GM19023 (cell line): ENCODE data around the gene FLAD1.
"Not testable (repeated sequence)": the region's sequence is repeated elsewhere in the genome, so short reads cannot be mapped to it uniquely, and the experiment has no call there.

ENCODE experiments used
- ATAC-seq: cut with Tn5 transposase; IDR thresholded peaks from one replicate; pipeline ENCODE4 v1.9.1; 2021; ENCODE audit warnings: mild to moderate bottlenecking, moderate library complexity; ENCODE audit not compliant: unreplicated experiment

The FLAD1 gene

GRCh38 chr1:154988058-154988954, 5.2 kb downstream of the FLAD1 start:
- no peak for ATAC-seq

DNA sequence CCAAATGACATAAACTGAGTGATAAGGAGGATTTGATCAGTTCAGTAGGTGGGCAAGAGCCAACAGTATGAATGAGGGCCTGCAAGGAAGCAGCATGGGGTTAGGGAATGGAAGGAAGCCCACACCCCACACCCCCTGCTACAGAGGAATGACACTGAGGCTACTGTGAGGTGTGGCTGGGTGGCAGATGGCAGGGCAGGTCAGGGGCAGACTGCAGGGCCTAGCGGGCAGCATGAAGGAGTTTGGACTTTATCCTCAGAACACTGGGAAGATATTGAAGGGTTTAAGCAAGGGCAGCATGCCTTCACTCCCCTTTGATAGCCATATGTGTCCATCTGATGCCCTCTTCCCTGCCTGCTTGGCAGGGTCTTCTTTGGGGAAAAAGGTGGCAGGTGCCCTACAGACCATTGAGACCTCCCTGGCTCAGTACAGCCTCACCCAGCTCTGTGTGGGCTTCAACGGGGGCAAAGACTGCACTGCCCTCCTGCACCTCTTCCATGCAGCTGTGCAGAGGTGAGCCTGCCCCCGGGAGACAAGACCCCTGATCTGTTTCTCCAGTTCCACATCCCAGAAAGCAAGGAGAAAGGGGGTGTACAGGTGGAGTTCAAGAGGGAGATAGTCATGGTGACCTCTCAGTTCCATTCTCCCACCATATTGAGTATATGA, 6.2 kb downstream of the FLAD1 start:
- no peak for ATAC-seq

DNA sequence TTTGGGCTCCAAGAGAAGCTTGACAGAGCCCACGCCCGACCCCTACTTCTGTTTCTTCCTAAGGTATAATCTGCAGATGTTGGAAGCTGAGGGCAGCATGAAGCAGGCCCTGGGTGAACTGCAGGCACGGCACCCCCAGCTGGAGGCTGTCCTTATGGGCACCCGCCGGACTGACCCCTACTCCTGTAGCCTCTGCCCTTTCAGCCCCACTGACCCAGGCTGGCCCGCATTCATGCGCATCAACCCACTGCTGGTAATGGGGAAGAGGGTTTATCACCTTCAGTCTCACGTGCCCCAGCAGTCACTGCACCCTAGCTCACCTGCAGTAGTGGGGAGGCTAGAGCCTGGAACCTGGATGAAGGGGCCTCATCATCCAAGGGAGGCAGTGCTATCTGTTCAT, 7.1 kb downstream of the FLAD1 start:
- no peak for ATAC-seq

GRCh38 chr1:154992721-154993571, 9.8 kb downstream of the FLAD1 start:
- ATAC-seq = no peak

DNA sequence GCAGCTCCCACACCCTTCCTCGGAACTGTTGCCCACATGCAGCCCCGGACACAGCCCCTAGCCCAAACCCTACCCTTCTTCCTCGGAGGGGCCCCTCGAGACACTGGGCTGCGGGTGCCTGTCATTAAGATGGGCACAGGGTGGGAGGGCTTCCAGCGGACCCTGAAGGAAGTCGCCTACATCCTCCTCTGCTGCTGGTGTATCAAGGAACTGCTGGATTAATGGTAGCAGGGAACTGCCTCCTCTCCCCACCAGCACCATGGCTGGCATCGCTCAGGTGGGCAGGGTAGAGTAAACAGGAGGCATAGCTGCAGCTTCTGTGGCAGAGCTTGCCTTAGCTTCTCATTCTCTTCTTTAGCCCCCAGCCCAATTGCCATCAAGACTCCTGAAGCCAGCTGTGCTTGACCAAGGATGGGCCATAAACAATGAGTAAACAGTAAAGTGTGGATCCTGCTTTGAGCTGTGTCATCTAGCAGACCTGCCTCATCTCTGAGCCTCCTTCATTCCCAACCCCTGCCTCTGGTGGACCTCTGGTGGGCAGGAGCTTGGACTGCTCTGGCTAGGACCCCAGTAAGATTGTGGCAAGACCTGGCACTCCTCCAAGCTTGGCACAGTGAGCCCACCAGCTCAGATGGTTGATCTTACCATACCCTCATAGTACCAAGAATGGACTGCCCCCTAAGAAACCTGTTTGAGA, 10.6 kb downstream of the FLAD1 start, which contains the start of gene LENEP:
Gene LENEP, plus strand, starts transcription at position 15 of the 697 bp plus-strand sequence. Its CDS starts 22 bp downstream, at position 37.
- ATAC-seq = no peak

DNA sequence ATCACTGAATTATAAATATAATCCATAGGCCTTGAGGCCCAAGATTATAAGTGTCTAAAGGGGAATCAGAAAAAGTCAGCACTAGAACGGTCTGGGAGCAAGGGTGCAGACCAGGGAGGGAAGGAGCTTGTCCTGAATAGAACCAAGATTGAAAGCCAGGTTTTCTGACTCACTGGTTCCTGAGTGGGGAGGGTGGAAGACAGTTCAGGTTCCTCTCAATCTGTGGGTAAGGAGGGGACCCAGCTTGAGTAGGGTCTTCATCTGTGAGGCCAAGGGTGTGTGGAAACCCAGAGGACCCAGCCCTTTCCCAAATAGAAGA, 11.1 kb downstream of the FLAD1 start:
- ATAC-seq = no peak

DNA sequence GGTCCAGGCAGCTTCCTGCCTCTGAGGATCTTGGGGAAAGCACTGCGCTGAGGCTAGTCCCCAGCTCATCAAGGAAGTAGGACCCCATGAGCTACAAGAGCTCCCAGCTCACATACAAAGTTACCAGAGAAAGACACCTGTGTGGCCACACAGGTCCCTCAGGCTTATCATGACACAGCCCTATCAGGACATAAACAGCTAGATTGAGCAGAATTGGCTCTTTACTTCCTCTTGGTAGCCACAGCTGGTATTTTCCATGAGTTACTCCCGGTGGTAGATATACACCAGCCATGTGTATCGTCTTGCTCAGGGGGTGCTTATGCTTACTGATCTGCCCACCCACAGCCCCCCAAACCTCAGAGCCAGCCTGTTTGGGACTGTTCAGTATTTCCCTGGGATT, 11.4 kb downstream of the FLAD1 start:
- ATAC-seq = no peak

GRCh38 chr1:154995301-154995983, 12.3 kb downstream of the FLAD1 start:
- not testable (repeated sequence) for ATAC-seq

DNA sequence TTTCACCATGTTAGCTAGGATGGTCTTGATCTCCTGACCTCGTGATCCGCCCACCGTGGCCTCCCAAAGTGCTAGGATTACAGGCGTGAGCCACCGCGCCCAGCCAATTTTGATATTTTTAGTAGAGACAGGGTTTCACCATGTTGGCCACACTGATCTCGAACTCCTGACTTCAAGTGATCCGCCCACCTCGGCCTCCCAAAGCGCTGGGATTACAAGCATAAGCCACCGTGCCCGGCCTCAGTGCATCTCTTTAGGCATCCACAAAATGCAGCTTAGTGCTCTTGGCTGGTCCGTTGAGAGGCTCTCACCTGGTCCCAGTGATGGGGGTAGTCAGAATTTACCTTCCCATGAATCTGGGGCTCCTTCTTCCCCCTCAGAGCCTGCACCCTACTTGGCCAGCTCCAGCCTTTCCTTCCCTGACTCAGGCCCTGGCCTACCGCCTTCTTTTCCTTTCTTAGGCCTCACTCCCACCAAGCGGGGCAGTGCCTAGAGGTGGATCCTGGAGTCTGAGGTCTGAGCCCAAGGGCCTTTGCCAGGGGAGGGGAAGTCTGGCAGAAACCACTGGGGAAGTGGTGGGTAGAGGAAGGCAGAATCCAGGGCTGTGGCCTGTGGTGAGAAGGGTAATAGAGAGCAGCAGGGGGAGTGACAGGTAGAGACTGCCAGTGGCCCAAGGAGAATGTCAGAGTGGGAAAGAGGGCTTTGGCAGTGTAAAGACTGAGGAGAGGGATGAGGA, 14.0 kb downstream of the FLAD1 start:
- ATAC-seq = no peak

GRCh38 chr1:154998201-154998780, 15.1 kb downstream of the FLAD1 start:
- no peak for ATAC-seq

GRCh38 chr1:154998818-154999570, 15.8 kb downstream of the FLAD1 start:
- ATAC-seq = no peak

GRCh38 chr1:154999571-155000410, 16.6 kb downstream of the FLAD1 start:
- no peak for ATAC-seq

GRCh38 chr1:155000411-155000725, 17.2 kb downstream of the FLAD1 start:
- no peak for ATAC-seq

GRCh38 chr1:155000726-155001424, 17.7 kb downstream of the FLAD1 start:
- ATAC-seq = peak; percentile 41

DNA sequence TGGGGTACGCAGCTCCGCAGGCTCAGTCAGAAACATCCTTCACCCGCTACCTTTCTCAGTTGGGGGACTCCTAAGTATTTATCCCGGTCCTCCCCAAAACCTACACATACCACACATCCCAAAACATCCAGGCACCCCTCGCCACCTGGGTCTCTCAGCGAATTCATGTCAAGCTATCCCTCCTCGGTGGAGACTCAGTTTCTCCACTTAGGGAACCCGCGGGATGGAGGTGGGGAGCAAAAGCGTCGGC, 18.2 kb downstream of the FLAD1 start:
- ATAC-seq = no peak

- peak; percentile 56 for ATAC-seq
These were observed 18.7 kb downstream of the FLAD1 start for GRCh38 chr1:155001675-155002463.
